Stimulated activated CD4-positive, alpha-beta T cell treated with anti-CD3 and anti-CD28 coated beads, Interleukin-2, amount 100 ng/mL, for 4 hours (primary cell): ENCODE measurements around the gene WDR45B.
"Not testable (repeated sequence)": the region's sequence is repeated elsewhere in the genome, so short reads cannot be mapped to it uniquely, and the experiment has no call there.

Experiments
- DNase-seq: peaks from one replicate; pipeline ENCODE4 v3.0.0-alpha.2; 2020; ENCODE audit warnings: low read depth

The WDR45B gene

DNA sequence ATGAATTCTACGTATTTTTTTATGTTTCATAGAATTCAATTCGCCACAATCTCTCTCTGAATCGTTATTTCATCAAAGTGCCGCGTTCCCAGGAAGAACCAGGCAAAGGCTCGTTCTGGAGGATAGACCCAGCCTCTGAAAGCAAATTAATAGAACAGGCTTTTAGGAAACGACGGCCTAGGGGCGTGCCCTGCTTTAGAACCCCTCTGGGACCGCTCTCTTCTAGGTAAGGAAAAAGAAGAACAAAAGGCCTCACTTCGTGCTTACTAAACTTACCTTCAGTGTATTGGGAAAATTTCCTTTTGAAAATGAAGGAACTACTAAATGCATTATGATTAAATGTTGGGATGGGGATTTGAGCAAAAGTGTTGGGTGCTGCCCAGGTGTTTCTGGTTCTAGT is 65.5 kb downstream of the WDR45B start:
- DNase-seq: no peak

DNA sequence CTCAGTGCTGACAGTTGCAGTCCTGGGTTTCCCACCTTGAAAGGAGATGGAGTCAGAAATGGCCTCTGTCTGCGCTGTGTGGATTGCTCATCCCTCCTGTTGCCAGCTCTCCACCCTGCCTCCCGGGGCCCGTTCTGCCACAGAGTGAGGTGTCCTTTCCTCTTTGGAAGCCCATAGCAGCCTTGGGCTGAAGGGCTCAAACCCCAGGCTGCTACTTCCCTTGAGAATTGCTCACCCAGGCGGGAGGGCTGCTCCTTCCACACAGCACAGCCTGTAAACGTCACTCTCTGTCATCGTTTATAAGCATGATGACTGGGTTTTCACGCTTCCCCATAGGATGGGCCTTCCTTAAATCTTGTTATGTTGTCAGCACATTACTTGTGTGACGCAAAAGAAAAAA is 66.0 kb downstream of the WDR45B start:
- no peak for DNase-seq

DNA sequence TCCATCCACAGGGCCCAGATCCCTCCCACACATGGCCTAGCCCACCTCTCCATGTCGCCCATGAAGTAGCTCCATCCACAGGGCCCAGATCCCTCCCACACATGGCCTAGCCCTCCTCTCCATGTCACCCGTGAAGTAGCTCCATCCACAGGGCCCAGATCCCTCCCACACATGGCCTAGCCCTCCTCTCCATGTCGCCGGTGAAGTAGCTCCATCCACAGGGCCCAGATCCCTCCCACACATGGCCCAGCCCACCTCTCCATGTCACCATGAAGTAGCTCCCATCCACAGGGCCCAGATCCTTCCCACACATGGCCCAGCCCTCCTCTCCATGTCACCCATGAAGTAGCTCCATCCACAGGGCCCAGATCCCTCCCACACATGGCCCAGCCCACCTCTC is 68.3 kb downstream of the WDR45B start:
- not testable (repeated sequence) for DNase-seq

GRCh38 chr17:82577300-82577699 is 70.9 kb downstream of the WDR45B start:
- DNase-seq: no peak

DNA sequence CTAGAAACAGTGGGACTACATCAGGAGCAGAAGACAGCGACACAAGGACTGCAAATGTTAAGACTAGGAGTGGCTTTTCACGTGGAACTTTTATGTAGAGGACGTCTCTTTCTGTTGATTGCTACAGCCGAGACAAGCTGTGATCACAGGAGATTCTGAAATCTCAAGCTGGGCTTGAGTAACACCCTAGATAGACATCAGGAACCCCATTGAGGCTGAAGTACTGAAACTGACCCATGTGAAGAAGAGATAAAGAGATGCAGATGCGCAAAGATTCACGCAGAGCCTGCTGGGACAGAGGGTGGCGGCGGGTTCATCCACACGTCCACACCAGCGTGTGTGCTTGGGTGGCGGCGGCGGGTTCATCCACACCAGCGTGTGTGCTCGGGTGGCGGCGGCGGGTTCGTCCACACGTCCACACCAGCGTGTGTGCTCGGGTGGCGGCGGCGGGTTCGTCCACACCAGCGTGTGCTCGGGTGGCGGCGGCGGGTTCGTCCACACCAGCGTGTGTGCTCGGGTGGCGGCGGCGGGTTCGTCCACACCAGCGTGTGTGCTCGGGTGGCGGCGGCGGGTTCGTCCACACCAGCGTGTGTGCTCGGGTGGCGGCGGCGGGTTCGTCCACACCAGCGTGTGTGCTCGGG is 72.5 kb downstream of the WDR45B start:
- DNase-seq: not testable (repeated sequence)

DNA sequence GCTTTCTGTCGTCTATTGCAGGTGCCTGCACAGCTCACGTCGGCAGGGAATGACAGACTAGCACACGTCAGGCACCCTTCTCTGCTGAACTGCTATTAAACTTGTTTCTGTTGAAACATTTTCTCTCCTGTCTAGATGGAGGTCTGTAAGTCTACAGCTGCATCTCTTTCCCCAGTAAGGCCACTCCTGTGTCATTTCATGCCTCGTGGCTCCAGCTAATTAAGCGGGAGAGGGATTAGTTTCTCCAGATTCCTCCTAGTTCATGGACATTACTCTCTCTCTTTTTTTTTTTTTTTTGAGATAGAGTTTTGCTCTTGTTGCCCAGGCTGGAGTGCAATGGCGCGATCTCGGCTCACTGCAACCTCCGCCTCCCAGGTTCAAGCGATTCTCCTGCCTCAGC is 74.2 kb downstream of the WDR45B start:
- DNase-seq: no peak

DNA sequence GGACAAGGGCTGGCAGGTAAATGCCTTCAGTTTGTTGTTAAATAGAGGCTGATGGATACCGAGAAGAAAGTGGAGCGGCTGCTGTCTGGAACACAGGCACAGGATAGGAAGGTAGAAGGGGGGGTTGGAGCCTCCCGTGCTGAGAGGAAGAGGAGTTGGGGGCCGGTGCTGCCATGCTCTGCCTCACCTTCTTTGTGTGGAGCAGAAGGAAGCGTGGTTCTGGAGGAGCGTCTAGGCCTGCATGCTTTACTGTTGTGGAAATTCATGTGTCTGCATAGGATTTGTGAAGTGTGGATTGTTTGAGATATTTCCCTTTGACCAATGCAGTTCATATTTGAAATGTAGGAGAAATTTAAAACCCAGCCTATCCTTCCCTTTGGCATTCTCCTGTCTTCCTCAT is 76.4 kb downstream of the WDR45B start:
- no peak for DNase-seq

- DNase-seq: no peak
These were observed 78.0 kb downstream of the WDR45B start for GRCh38 chr17:82570277-82570676.

DNA sequence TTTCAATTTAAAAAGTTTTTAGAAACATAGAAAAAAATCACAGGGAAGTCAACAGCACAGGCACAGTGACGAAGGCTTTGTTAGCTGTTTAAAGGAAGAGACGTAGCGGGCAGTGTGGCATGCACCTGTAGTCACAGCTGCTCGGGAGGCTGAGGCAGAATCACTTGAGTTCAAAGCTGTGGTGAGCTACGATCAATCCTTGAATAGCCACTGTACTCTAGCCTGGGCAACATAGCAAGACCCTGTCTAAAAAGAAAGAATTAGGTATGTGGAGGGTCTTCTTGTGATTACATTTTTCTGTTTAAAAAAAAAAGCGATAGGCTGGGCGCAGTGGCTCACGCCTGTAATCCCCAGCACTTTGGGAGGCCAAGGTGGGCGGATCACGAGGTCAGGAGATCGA is 78.6 kb downstream of the WDR45B start:
- DNase-seq: no peak

GRCh38 chr17:82568997-82569393 is 79.2 kb downstream of the WDR45B start:
- no peak for DNase-seq

DNA sequence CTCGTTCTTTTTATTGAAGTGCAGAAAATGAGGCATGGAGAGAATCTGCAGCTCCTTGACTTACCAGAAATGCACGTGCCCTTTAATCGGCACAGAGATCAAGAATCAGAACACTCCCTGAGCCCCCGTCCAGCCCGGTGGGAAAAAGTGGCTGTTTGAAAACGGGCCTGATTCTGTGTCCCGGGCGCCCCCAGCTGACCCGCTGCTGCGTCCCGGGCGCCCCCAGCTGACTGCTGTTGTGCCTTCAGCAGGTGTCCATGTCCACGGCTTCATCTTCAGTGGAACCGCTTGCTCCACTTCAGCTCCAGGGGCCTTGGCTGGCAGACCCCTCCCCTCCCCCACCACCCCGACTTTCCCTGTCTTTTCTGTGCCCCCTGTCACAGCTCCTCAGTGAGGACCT is 81.0 kb downstream of the WDR45B start:
- DNase-seq: no peak

- no peak for DNase-seq
These were observed 81.9 kb downstream of the WDR45B start for GRCh38 chr17:82566129-82566960.

- no peak for DNase-seq
These were observed 82.7 kb downstream of the WDR45B start for GRCh38 chr17:82565551-82565950.
